GM12878 (cell line): Measurements from ENCODE around the gene ZDHHC9. TPM values are rescaled to one million over a fixed set of nuclear protein-coding genes. Genes with fewer than 3 reads are reported as not detected.

Source experiments
- JUND ChIP-seq: IDR thresholded peaks from 2 replicates; pipeline ENCODE4 v1.6.1; 2012; ENCODE audit warnings: low read depth, mild to moderate bottlenecking, low read length, improper control_type of control experiment, moderate library complexity
- KLF5 ChIP-seq: fragments of 450-650 bp; IDR thresholded peaks from 2 replicates; pipeline ENCODE4 v1.6.1; 2014; ENCODE audit warnings: mild to moderate bottlenecking; ENCODE audit not compliant: partially characterized antibody
- POU2F2 ChIP-seq: IDR thresholded peaks from 3 replicates; pipeline ENCODE4 v1.6.1; 2011; ENCODE audit warnings: low read depth, mild to moderate bottlenecking, low read length, borderline replicate concordance
- ZBTB11 ChIP-seq: fragments of 450-650 bp; formaldehyde crosslinking; IDR thresholded peaks from 2 replicates; pipeline ENCODE4 v1.5.0; 2022; ENCODE audit warnings: mild to moderate bottlenecking, missing genetic modification characterization
- ZBTB40 ChIP-seq: fragments of 450-650 bp; IDR thresholded peaks from 2 replicates; pipeline ENCODE4 v1.6.1; 2016; ENCODE audit warnings: mild to moderate bottlenecking, moderate library complexity, borderline replicate concordance
- polyA plus RNA-seq, 11 experiments: library from polyadenylated mRNA; depleted of rRNA in 4 of 11; unstranded in 6 of 11; stranded (reverse) in 5 of 11; fragments of >200 nt; fragmentation: Nextera tagmentation in 4 of 11; fragmentation: Illumina TruSeq in 1 of 11; extraction: Ambion mirVana in 4 of 11; extraction: Trizol in 1 of 11; gene quantifications; 1 replicate in 1 of 11; 2 replicates in 10 of 11; pipeline versions ENCODE4 v1.2.1 to v1.2.3, GENCODE V29; 2011 to 2016; ENCODE audit warnings: inconsistent platforms in 2 of 11, missing spikeins in 2 of 11, low read depth in 1 of 11
- total RNA-seq, 4 experiments: library from RNA; depleted of rRNA in 3 of 4; stranded (reverse); fragments of >200 nt in 3 of 4; fragmentation: Illumina TruSeq in 1 of 4; extraction: Trizol in 1 of 4; gene quantifications; 2 replicates each; pipeline versions ENCODE4 v1.2.1 to v1.2.3, GENCODE V29; 2013 to 2021

ZDHHC9 gene
- total and polyA plus RNA-seq, 10 of the 15 experiments (the other 5 are each of a cell fraction or from before 2014, with no cell fraction given) = 1.8 to 13.0 (median 5.4) TPM

GRCh38 chrX:129800186-129800585 is 43.5 kb downstream of the ZDHHC9 start (continued):
- TF ChIP-seq ZBTB11 (CRISPR knock-in tag) (no peak), ZBTB40 (no peak), POU2F2 (no peak), JUND (no peak), KLF5 (no peak)
